Colonic mucosa (tissue), 4 donors: ENCODE measurements around the gene MAPK11. TPM values are rescaled to one million over a fixed set of nuclear protein-coding genes. Genes with fewer than 3 reads are reported as not detected.
A peak's percentile ranks its signal among the peaks of the same experiment; 100 is the strongest.

Source experiments
- DNase-seq: peaks from one replicate; pipeline ENCODE4 v3.0.0-alpha.2; 2020
- H3K27ac ChIP-seq: fragments of 200-600 bp; one replicate; pipeline ENCODE4 v1.8.0; 2021
- H3K27me3 ChIP-seq: fragments of 200-600 bp; one replicate; pipeline ENCODE4 v1.8.0; 2021
- H3K36me3 ChIP-seq: fragments of 200-600 bp; one replicate; pipeline ENCODE4 v1.8.0; 2021
- H3K4me1 ChIP-seq: fragments of 200-600 bp; one replicate; pipeline ENCODE4 v1.8.0; 2021; ENCODE audit warnings: mild to moderate bottlenecking
- H3K4me3 ChIP-seq: fragments of 200-600 bp; one replicate; pipeline ENCODE4 v1.8.0; 2021
- H3K9ac ChIP-seq, 2 donors: one replicate each; pipeline ENCODE4 v1.7.0; 2013; ENCODE audit warnings: control low read depth in 2 of 2, low read depth in 2 of 2, low read length in 2 of 2
- H3K9me3 ChIP-seq: fragments of 200-600 bp; one replicate; pipeline ENCODE4 v1.8.0; 2021
- intact Hi-C: fragments of 100-400 bp; cut with DNase I; formaldehyde crosslinking; loops from one replicate; pipeline ENCODE4 v1.14.1; 2022
- total RNA-seq, 2 donors: library from RNA; stranded (reverse); fragmentation: NEBNext Ultra II Directional in 1 of 2; extraction: Animal tissue kit (Norgen Biotek cat#: 25700) in 1 of 2; gene quantifications; one replicate each; pipeline ENCODE4 v1.2.1, GENCODE V29; 2021
- TF ChIP-seq, protein P1 (sequence below): fragments of 200-600 bp; IDR thresholded peaks from one replicate; pipeline ENCODE4 v1.8.0; 2022; ENCODE audit warnings: antibody characterized with exemption, mild to moderate bottlenecking
- donor health status: healthy.
- donor health status: DM: no; HTN: no; CAD: no.
- donor health status: DM: no; HTN: no; CAD: no.

The MAPK11 gene
- total RNA-seq, 2 donors from 2014 or later, result 1.3 to 1.9 TPM

DNA sequence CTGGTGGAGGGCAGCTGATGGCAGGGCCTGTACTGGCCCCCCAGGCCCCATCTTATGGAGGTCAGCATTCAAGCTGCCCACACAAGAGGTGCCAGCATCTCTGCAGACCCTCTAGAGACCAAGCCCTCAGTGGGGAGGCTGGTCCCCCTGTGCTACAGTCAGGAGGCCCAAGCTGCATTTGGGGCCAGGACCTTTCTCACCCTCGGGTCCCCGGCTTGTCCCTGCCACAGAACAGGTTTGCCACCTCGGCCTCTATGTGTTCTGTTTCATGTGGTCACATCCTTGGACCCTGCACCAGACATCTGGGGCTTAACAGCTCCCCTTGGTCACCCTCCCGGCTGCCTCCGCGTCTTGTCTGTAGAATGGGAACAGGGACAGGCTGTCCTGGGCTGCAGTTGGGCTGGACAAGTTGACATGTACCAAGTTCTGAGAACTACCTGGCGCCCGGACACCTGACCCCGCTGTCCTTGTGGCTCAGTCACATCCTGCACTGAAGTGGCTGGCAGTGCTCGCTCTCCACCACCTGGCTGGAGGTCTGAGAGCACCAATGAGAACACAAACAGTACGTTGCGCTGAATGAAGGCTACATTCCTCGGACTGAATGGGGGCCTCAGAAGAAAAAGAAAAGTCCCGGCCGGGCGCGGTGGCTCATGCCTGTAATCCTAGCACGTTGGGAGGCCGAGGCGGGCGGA, 40.0 kb upstream of the MAPK11 start:
- Histone ChIP-seq H3K27me3 (no peaks in the 10 kb centered on the region), H3K4me3 (no peak overlapping the region), H3K4me1 (peaks cover 13% of the 10 kb centered on the region), H3K9ac (peak overlapping the region in 1 of 2 donors; percentile 5), H3K27ac (no peak overlapping the region), H3K36me3 (no peaks in the 10 kb centered on the region), H3K9me3 (no peaks in the 10 kb centered on the region)
- DNase-seq, result no peak
- TF ChIP-seq, protein P1, sequence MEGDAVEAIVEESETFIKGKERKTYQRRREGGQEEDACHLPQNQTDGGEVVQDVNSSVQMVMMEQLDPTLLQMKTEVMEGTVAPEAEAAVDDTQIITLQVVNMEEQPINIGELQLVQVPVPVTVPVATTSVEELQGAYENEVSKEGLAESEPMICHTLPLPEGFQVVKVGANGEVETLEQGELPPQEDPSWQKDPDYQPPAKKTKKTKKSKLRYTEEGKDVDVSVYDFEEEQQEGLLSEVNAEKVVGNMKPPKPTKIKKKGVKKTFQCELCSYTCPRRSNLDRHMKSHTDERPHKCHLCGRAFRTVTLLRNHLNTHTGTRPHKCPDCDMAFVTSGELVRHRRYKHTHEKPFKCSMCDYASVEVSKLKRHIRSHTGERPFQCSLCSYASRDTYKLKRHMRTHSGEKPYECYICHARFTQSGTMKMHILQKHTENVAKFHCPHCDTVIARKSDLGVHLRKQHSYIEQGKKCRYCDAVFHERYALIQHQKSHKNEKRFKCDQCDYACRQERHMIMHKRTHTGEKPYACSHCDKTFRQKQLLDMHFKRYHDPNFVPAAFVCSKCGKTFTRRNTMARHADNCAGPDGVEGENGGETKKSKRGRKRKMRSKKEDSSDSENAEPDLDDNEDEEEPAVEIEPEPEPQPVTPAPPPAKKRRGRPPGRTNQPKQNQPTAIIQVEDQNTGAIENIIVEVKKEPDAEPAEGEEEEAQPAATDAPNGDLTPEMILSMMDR, result no peak
- intact Hi-C loops, result no loop called here

DNA sequence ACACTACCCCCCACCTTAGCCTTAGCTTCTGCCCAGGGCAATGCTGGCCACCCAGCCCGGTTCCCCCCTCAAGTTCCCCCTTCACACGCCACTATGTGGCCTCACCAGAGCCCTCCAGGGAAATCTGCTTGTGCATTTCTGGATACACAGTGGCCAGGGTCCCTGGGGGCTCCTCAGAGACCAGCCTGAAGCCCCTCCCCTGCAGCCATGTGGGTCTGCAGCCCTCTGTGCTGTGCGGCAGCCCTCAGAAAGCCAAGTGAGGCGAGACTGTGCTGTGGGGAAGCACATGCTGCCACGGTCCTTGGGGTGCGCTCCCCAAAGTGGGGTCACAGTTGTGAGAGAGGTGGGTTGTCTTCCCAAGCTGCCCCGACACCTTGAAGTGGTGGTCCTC, 39.4 kb upstream of the MAPK11 start:
- DNase-seq, result no peak
- no peak overlapping the region for H3K4me3 ChIP-seq
- H3K4me1 ChIP-seq, result peaks cover 13% of the 10 kb centered on the region
- TF ChIP-seq, protein P1, result no peak
- H3K9me3 ChIP-seq, result no peaks in the 10 kb centered on the region
- no peak overlapping the region for H3K27ac ChIP-seq
- peak overlapping the region in 1 of 2 donors; percentile 5 for H3K9ac ChIP-seq
- H3K36me3 ChIP-seq, result no peaks in the 10 kb centered on the region
- no peaks in the 10 kb centered on the region for H3K27me3 ChIP-seq
- intact Hi-C loops, result no loop called here

DNA sequence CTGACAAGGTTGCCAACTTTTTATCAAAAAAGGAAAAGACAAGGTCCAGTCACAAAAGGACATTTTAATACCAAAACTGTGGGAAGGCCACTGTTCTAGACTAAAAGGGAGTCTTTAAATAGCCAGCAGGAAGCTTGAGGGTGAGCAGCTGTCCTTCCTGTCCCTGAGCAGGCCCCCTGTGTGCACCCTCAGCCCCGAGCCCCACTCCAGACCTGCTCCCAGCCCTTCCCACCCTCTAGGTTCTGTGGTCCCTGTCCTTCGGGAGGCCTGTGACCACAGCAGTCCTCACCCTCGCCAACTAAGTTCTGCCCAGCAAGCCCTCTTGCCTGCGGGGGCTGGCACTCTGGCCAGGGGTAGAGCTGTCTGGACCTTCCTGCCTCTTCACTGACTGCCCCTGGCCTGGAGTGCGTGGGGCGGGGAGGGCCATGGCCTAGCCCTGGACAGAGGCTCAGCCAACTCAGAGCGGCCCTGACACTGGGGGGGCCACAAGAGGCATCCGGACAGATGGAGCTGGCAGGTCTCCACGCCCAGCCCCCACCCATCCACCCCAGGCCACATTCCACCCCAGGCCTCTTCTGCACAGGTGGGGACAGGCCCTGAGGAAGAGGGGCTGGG, 38.9 kb upstream of the MAPK11 start:
- TF ChIP-seq, protein P1, result no peak
- Histone ChIP-seq H3K27ac (peak overlapping the region; percentile 40), H3K4me1 (peaks cover 15% of the 10 kb centered on the region), H3K9ac (peak overlapping the region in 1 of 2 donors; percentile 31), H3K9me3 (no peaks in the 10 kb centered on the region), H3K36me3 (no peaks in the 10 kb centered on the region), H3K4me3 (no peak overlapping the region), H3K27me3 (no peaks in the 10 kb centered on the region)
- DNase-seq, result no peak
- intact Hi-C loops, result no loop called here

DNA sequence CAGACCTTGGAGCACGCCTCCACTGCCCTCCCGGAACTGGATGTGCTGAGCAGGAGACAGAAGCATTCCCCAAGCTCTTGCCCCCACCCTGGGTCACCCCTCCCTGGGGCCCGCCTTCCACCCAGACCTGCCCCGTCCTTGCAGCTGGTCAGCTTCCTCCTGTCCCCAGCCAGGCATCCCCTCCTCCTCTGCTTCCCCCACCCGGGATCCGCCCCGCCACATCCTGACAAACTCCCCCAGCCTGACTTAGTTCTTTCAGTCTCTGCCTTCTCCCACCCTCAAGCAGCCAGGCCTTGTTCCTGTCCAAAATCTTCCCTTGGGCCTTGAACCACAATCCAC, 38.4 kb upstream of the MAPK11 start:
- peak; percentile 72 for DNase-seq
- Histone ChIP-seq H3K36me3 (no peaks in the 10 kb centered on the region), H3K9me3 (no peaks in the 10 kb centered on the region), H3K4me1 (peaks cover 21% of the 10 kb centered on the region), H3K27ac (peak overlapping the region; percentile 64), H3K4me3 (no peak overlapping the region), H3K9ac (peak overlapping the region in 1 of 2 donors; percentile 63), H3K27me3 (no peaks in the 10 kb centered on the region)
- intact Hi-C loops, result no loop called here
- TF ChIP-seq, protein P1, result no peak

DNA sequence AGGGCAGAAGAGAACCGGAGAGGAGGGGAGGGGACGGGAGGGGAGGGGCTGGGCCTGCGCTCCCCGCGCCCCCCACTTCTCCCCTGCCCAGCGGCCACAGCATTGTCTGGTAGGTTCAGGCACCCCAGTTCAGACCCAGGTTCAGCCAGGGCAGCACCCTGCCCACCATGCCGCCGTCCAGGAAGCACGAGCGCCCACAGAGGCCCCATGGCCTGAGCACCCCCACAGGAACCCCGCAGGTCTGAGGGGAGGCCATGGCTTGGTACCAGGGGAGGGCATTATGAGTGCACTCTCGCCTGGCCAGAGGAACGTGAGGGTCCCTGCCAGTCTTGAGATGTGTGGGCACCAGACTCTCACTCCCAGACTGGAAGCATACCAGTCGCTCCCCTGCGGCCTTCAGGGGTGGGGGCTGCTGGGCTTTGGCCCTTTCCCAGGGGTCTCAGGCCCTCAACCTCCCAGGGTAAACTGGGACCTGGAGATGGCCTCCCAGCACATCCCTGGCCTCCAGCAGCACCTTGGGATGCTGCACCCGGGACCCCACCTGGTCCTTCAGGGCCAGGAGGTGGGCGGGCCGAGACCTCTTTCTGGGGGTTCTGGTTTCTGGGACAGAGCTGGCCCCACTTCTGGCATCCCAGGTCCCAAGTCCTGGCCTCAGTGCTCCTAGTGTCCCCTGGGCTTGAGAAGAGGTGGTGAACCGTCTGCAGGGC, 37.9 kb upstream of the MAPK11 start:
- Histone ChIP-seq H3K27ac (peak overlapping the region; percentile 64), H3K27me3 (no peaks in the 10 kb centered on the region), H3K4me3 (no peak overlapping the region), H3K9me3 (no peaks in the 10 kb centered on the region), H3K9ac (peak overlapping the region; percentile 53 to 63), H3K36me3 (no peaks in the 10 kb centered on the region), H3K4me1 (peaks cover 26% of the 10 kb centered on the region)
- TF ChIP-seq, protein P1, result no peak
- intact Hi-C loops, result no loop called here
- peak; percentile 42 for DNase-seq
